DND-41 (cell line): Measurements from ENCODE around the gene KIAA1328.

Experiments used
- EZH2 ChIP-seq: IDR thresholded peaks from 3 replicates; pipeline ENCODE4 v1.6.1; 2012; ENCODE audit warnings: borderline replicate concordance, low read depth, mild to moderate bottlenecking, moderate library complexity, low read length, inconsistent platforms; ENCODE audit not compliant: severe bottlenecking
- TF ChIP-seq, protein P1 (sequence below): IDR thresholded peaks from 2 replicates; pipeline ENCODE4 v1.5.1; 2012; ENCODE audit warnings: borderline replicate concordance, low read length, moderate library complexity, mild to moderate bottlenecking; ENCODE audit not compliant: poor library complexity, severe bottlenecking; ENCODE audit errors: extremely low read depth

DNA sequence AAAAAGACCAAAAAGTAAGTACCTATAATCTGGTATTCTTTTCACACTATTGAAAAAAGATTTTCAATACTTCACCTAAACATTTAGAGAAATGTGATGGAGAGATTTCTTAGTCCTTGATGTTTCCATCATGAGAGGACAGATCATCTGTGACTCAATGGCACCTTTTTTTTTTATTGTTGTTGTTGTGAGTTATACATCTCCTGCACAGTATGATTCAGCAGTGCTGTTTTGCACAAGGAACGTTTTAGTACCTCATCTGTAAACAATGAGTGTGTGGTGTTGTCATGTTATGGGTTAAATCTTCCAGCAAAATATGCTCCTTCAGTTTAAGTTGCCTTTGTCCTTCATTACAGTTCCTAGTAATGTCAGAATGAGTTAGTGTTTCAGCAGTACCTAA lies 2.2 kb downstream of the KIAA1328 start:
- TF ChIP-seq, protein P1, sequence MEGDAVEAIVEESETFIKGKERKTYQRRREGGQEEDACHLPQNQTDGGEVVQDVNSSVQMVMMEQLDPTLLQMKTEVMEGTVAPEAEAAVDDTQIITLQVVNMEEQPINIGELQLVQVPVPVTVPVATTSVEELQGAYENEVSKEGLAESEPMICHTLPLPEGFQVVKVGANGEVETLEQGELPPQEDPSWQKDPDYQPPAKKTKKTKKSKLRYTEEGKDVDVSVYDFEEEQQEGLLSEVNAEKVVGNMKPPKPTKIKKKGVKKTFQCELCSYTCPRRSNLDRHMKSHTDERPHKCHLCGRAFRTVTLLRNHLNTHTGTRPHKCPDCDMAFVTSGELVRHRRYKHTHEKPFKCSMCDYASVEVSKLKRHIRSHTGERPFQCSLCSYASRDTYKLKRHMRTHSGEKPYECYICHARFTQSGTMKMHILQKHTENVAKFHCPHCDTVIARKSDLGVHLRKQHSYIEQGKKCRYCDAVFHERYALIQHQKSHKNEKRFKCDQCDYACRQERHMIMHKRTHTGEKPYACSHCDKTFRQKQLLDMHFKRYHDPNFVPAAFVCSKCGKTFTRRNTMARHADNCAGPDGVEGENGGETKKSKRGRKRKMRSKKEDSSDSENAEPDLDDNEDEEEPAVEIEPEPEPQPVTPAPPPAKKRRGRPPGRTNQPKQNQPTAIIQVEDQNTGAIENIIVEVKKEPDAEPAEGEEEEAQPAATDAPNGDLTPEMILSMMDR, result no peak
- no peak for TF ChIP-seq EZH2
